Subcutaneous abdominal adipose tissue (tissue), 5 donors: Measurements from ENCODE around the gene TLE6.

Experiments used
- H3K27ac ChIP-seq: one replicate; pipeline ENCODE4 v1.7.0; 2013; ENCODE audit warnings: low read depth, mild to moderate bottlenecking, inconsistent platforms, low read length, moderate library complexity
- H3K27me3 ChIP-seq, 5 donors: one replicate each; pipeline ENCODE4 v1.7.0; 2013; ENCODE audit warnings: low read length in 5 of 5, inconsistent platforms in 1 of 5; ENCODE audit not compliant: control insufficient read depth in 5 of 5, insufficient read depth in 4 of 5
- H3K36me3 ChIP-seq, 5 donors: one replicate each; pipeline ENCODE4 v1.7.0; 2013; ENCODE audit warnings: low read length in 5 of 5; ENCODE audit not compliant: control insufficient read depth in 5 of 5, insufficient read depth in 5 of 5
- H3K4me1 ChIP-seq, 5 donors: one replicate each; pipeline ENCODE4 v1.7.0; 2013; ENCODE audit warnings: low read length in 5 of 5, mild to moderate bottlenecking in 3 of 5, moderate library complexity in 1 of 5; ENCODE audit not compliant: control insufficient read depth in 5 of 5, insufficient read depth in 5 of 5
- H3K4me3 ChIP-seq, 5 donors: one replicate each; pipeline ENCODE4 v1.7.0; 2013; ENCODE audit warnings: low read length in 5 of 5, low read depth in 1 of 5
- H3K9ac ChIP-seq, 5 donors: one replicate each; pipeline ENCODE4 v1.7.0; 2013; ENCODE audit warnings: low read length in 5 of 5, mild to moderate bottlenecking in 4 of 5, moderate library complexity in 3 of 5
- H3K9me3 ChIP-seq, 5 donors: one replicate each; pipeline ENCODE4 v1.7.0; 2013; ENCODE audit warnings: low read length in 5 of 5; ENCODE audit not compliant: control insufficient read depth in 5 of 5
- donor health status: healthy.
- donor health status: healthy.
- donor health status: healthy.
- donor health status: healthy.
- donor health status: healthy.

Gene TLE6

GRCh38 chr19:2994588-2995131 lies 17.3 kb downstream of the TLE6 start:
- H3K27ac ChIP-seq = no peak overlapping the region
- peaks cover 0 to 5% (median 0%) of the 10 kb centered on the region in 5 donors for H3K27me3 ChIP-seq
- no peaks in the 10 kb centered on the region for H3K9me3 ChIP-seq
- no peak overlapping the region for H3K9ac ChIP-seq
- peaks cover 0 to 16% (median 13%) of the 10 kb centered on the region in 5 donors for H3K36me3 ChIP-seq
- H3K4me1 ChIP-seq = no peaks in the 10 kb centered on the region
- H3K4me3 ChIP-seq = no peak overlapping the region

- H3K9ac ChIP-seq = no peak overlapping the region
- H3K27ac ChIP-seq = no peak overlapping the region
- H3K9me3 ChIP-seq = no peaks in the 10 kb centered on the region
- H3K27me3 ChIP-seq = peaks cover 0 to 5% (median 0%) of the 10 kb centered on the region in 5 donors
- H3K4me3 ChIP-seq = no peak overlapping the region
- H3K36me3 ChIP-seq = peaks cover 0 to 31% (median 14%) of the 10 kb centered on the region in 5 donors
- H3K4me1 ChIP-seq = no peaks in the 10 kb centered on the region
Measured at GRCh38 chr19:2997720-2998119, 20.4 kb downstream of the TLE6 start.

- Histone ChIP-seq H3K27me3 (peaks cover 0 to 5% (median 0%) of the 10 kb centered on the region in 5 donors), H3K4me3 (no peak overlapping the region), H3K9ac (no peak overlapping the region), H3K27ac (no peak overlapping the region), H3K4me1 (no peaks in the 10 kb centered on the region), H3K9me3 (no peaks in the 10 kb centered on the region), H3K36me3 (peaks cover 0 to 36% (median 16%) of the 10 kb centered on the region in 5 donors)
Measured at GRCh38 chr19:2998642-2999041, 21.3 kb downstream of the TLE6 start.

GRCh38 chr19:3001235-3001800 lies 24.0 kb downstream of the TLE6 start:
- H3K36me3 ChIP-seq = peaks cover 0 to 55% (median 34%) of the 10 kb centered on the region in 5 donors

GRCh38 chr19:3003046-3003445 lies 25.7 kb downstream of the TLE6 start:
- Histone ChIP-seq H3K27ac (no peak overlapping the region), H3K4me3 (no peak overlapping the region), H3K9me3 (no peaks in the 10 kb centered on the region), H3K4me1 (no peaks in the 10 kb centered on the region), H3K9ac (no peak overlapping the region), H3K27me3 (no peaks in the 10 kb centered on the region), H3K36me3 (peaks cover 0 to 61% (median 31%) of the 10 kb centered on the region in 5 donors)

More at GRCh38 chr19:3001235-3001800, 24.0 kb downstream of the TLE6 start:
- no peaks in the 10 kb centered on the region for H3K9me3 ChIP-seq
- no peak overlapping the region for H3K9ac ChIP-seq
- no peak overlapping the region for H3K4me3 ChIP-seq
- H3K27me3 ChIP-seq = no peaks in the 10 kb centered on the region
- no peaks in the 10 kb centered on the region for H3K4me1 ChIP-seq
- no peak overlapping the region for H3K27ac ChIP-seq

- Histone ChIP-seq H3K4me3 (no peak overlapping the region), H3K9me3 (no peaks in the 10 kb centered on the region), H3K9ac (no peak overlapping the region), H3K27ac (no peak overlapping the region), H3K36me3 (peaks cover 0 to 65% (median 37%) of the 10 kb centered on the region in 5 donors), H3K27me3 (no peaks in the 10 kb centered on the region), H3K4me1 (no peaks in the 10 kb centered on the region)
Measured at GRCh38 chr19:3004522-3004921, 27.2 kb downstream of the TLE6 start.

- no peak overlapping the region for H3K9ac ChIP-seq
- H3K4me3 ChIP-seq = no peak overlapping the region
- H3K9me3 ChIP-seq = no peaks in the 10 kb centered on the region
- peaks cover 0 to 72% (median 42%) of the 10 kb centered on the region in 5 donors for H3K36me3 ChIP-seq
- no peak overlapping the region for H3K27ac ChIP-seq
- no peaks in the 10 kb centered on the region for H3K4me1 ChIP-seq
- no peaks in the 10 kb centered on the region for H3K27me3 ChIP-seq
Measured at GRCh38 chr19:3005345-3005744, 28.0 kb downstream of the TLE6 start.

GRCh38 chr19:3006075-3006767 lies 28.9 kb downstream of the TLE6 start:
- Histone ChIP-seq H3K4me3 (no peak overlapping the region), H3K4me1 (no peaks in the 10 kb centered on the region), H3K36me3 (peaks cover 0 to 72% (median 47%) of the 10 kb centered on the region in 5 donors), H3K9ac (no peak overlapping the region), H3K27ac (no peak overlapping the region), H3K27me3 (no peaks in the 10 kb centered on the region), H3K9me3 (no peaks in the 10 kb centered on the region)

GRCh38 chr19:3007975-3008374 lies 30.6 kb downstream of the TLE6 start:
- no peak overlapping the region for H3K27ac ChIP-seq
- no peaks in the 10 kb centered on the region for H3K4me1 ChIP-seq
- H3K9ac ChIP-seq = no peak overlapping the region
- H3K36me3 ChIP-seq = peaks cover 0 to 72% (median 54%) of the 10 kb centered on the region in 5 donors
- no peaks in the 10 kb centered on the region for H3K9me3 ChIP-seq
- no peaks in the 10 kb centered on the region for H3K27me3 ChIP-seq
- no peak overlapping the region for H3K4me3 ChIP-seq

- Histone ChIP-seq H3K9me3 (no peaks in the 10 kb centered on the region), H3K4me3 (no peak overlapping the region), H3K4me1 (no peaks in the 10 kb centered on the region), H3K9ac (no peak overlapping the region), H3K36me3 (peaks cover 0 to 79% (median 54%) of the 10 kb centered on the region in 5 donors), H3K27me3 (no peaks in the 10 kb centered on the region), H3K27ac (no peak overlapping the region)
Measured at GRCh38 chr19:3008994-3009393, 31.6 kb downstream of the TLE6 start.
